SK-N-SH (cell line): Measurements from ENCODE around the gene CDK4. TPM values are rescaled to one million over a fixed set of nuclear protein-coding genes. Genes with fewer than 3 reads are reported as not detected.

ENCODE experiments used
- CTCF ChIA-PET: fragments of 300-600, 350-600 bp; formaldehyde crosslinking; extraction: SDS; loops from one replicate; lab custom pipeline; 2021; lab: Yijun Ruan, JAX
- POLR2A ChIA-PET: fragments of 350-600 bp; sonication (Branson Sonifier 250); formaldehyde crosslinking; extraction: SDS; loops from one replicate; lab custom pipeline; 2020; ENCODE audit warnings: antibody characterized with exemption, inconsistent platforms; lab: Yijun Ruan, JAX
- DNase-seq: peaks from one replicate; pipeline ENCODE4 v3.0.0; 2012
- H2AFZ ChIP-seq: fragments of 200-600 bp; sonication (generic); 2 replicates; pipeline ENCODE4 v1.8.1; 2016; ENCODE audit warnings: antibody characterized with exemption, mild to moderate bottlenecking, low read depth
- H3F3A ChIP-seq: fragments of 200-600 bp; sonication (generic); replicated peaks from 2 replicates; pipeline ENCODE3; 2016; ENCODE audit warnings: antibody characterized with exemption, mild to moderate bottlenecking; ENCODE audit not compliant: insufficient read depth
- H3K27ac ChIP-seq, 2 experiments: fragments of 200-500 bp in 1 of 2; fragments of 200-600 bp in 1 of 2; sonication (Bioruptor generic) in 1 of 2; sonication (generic), shearing (Covaris generic) in 1 of 2; 2 replicates each; pipeline versions ENCODE4 v1.5.1 to v1.6.1; 2014 to 2016; ENCODE audit warnings: low read depth in 2 of 2, inconsistent platforms in 1 of 2, low read length in 1 of 2, mild to moderate bottlenecking in 1 of 2, mixed read lengths in 1 of 2
- H3K27me3 ChIP-seq: fragments of 200-600 bp; sonication (generic), shearing (Covaris generic); 2 replicates; pipeline ENCODE4 v1.6.1; 2016; ENCODE audit warnings: mixed run types; ENCODE audit not compliant: insufficient read depth
- H3K36me3 ChIP-seq, 2 experiments: fragments of 200-500 bp in 1 of 2; fragments of 200-600 bp in 1 of 2; sonication (Bioruptor generic) in 1 of 2; sonication (generic) in 1 of 2; replicated peaks in 1 of 2; 2 replicates each; pipeline versions ENCODE3 to v1.5.1; 2014 to 2016; ENCODE audit warnings: low read length in 1 of 2, mild to moderate bottlenecking in 1 of 2; ENCODE audit not compliant: insufficient read depth in 2 of 2, control insufficient read depth in 1 of 2
- H3K4me1 ChIP-seq, 2 experiments: fragments of 200-500 bp in 1 of 2; fragments of 200-600 bp in 1 of 2; sonication (Bioruptor generic) in 1 of 2; sonication (generic), shearing (Covaris generic) in 1 of 2; 2 replicates each; pipeline versions ENCODE4 v1.5.1 to v1.6.1; 2014 to 2016; ENCODE audit warnings: low read depth in 1 of 2, low read length in 1 of 2, mixed run types in 1 of 2; ENCODE audit not compliant: insufficient read depth in 2 of 2, control insufficient read depth in 1 of 2
- H3K4me2 ChIP-seq: fragments of 200-600 bp; sonication (generic), shearing (Covaris generic); 2 replicates; pipeline ENCODE4 v1.6.1; 2017; ENCODE audit warnings: mixed run types
- H3K4me3 ChIP-seq, 2 experiments: fragments of 200-500 bp in 1 of 2; fragments of 200-600 bp in 1 of 2; sonication (Bioruptor generic) in 1 of 2; sonication (generic), shearing (Covaris generic) in 1 of 2; 2 replicates each; pipeline versions ENCODE4 v1.5.1 to v1.8.1; 2014 to 2016; ENCODE audit warnings: low read depth in 2 of 2, inconsistent platforms in 1 of 2, low read length in 1 of 2, mild to moderate bottlenecking in 1 of 2, mixed read lengths in 1 of 2, moderate library complexity in 1 of 2
- H3K79me2 ChIP-seq: fragments of 200-600 bp; sonication (generic); 2 replicates; pipeline ENCODE4 v1.8.1; 2017; ENCODE audit warnings: mild to moderate bottlenecking; ENCODE audit not compliant: insufficient read depth
- H3K9ac ChIP-seq: fragments of 200-600 bp; sonication (generic); 2 replicates; pipeline ENCODE4 v1.6.1; 2017; ENCODE audit warnings: mixed run types
- H3K9me2 ChIP-seq: fragments of 200-600 bp; sonication (generic); 2 replicates; pipeline ENCODE4 v1.6.1; 2017; ENCODE audit warnings: mixed run types
- H3K9me3 ChIP-seq: fragments of 200-600 bp; sonication (generic); 2 replicates; pipeline ENCODE4 v1.6.1; 2017; ENCODE audit warnings: mixed run types, mild to moderate bottlenecking, moderate library complexity
- H4K20me1 ChIP-seq: fragments of 200-600 bp; sonication (generic); 2 replicates; pipeline ENCODE4 v1.6.1; 2017; ENCODE audit warnings: mild to moderate bottlenecking, mixed run types; ENCODE audit not compliant: insufficient read depth
- CTCF ChIP-seq: fragments of 200-600 bp; sonication (generic); IDR thresholded peaks from 2 replicates; pipeline ENCODE4 v1.6.1; 2017; ENCODE audit warnings: antibody characterized with exemption, mild to moderate bottlenecking, moderate library complexity
- ELF1 ChIP-seq: IDR thresholded peaks from 2 replicates; pipeline ENCODE4 v1.4.0; 2012
- EP300 ChIP-seq, 2 experiments: IDR thresholded peaks; 2 replicates each; pipeline versions ENCODE4 v1.4.0 to v1.6.1; 2012; ENCODE audit warnings: borderline replicate concordance in 1 of 2, low read depth in 1 of 2, low read length in 1 of 2
- EZH2phosphoT487 ChIP-seq: fragments of 200-600 bp; sonication (generic); IDR thresholded peaks from 2 replicates; pipeline ENCODE4 v1.6.1; 2017; ENCODE audit warnings: low read depth, mixed run types, mild to moderate bottlenecking, antibody characterized with exemption, moderate library complexity, borderline replicate concordance
- FOSL2 ChIP-seq: IDR thresholded peaks from 2 replicates; pipeline ENCODE4 v1.4.0; 2012; ENCODE audit warnings: low read depth, mild to moderate bottlenecking, moderate library complexity, borderline replicate concordance
- GATA2 ChIP-seq: sonication (generic); formaldehyde crosslinking; IDR thresholded peaks from 2 replicates; pipeline ENCODE4 v1.5.0; 2020; ENCODE audit warnings: mild to moderate bottlenecking, missing genetic modification reagents
- JUND ChIP-seq: IDR thresholded peaks from 2 replicates; pipeline ENCODE4 v1.4.0; 2012
- MEF2A ChIP-seq: IDR thresholded peaks from 2 replicates; pipeline ENCODE4 v1.4.0; 2012; ENCODE audit warnings: low read depth, borderline replicate concordance
- MXI1 ChIP-seq: IDR thresholded peaks from 2 replicates; pipeline ENCODE4 v1.6.1; 2012; ENCODE audit warnings: mild to moderate bottlenecking, low read depth, low read length, improper control_type of control experiment
- RAD21 ChIP-seq: IDR thresholded peaks from 2 replicates; pipeline ENCODE4 v1.6.1; 2012; ENCODE audit warnings: mild to moderate bottlenecking, low read length
- RFX5 ChIP-seq: IDR thresholded peaks from 2 replicates; pipeline ENCODE4 v1.6.1; 2012; ENCODE audit warnings: mild to moderate bottlenecking, improper control_type of control experiment, low read length
- RXRA ChIP-seq: IDR thresholded peaks from 2 replicates; pipeline ENCODE4 v1.4.0; 2012; ENCODE audit warnings: low read depth, mild to moderate bottlenecking, borderline replicate concordance
- SMC3 ChIP-seq: IDR thresholded peaks from 2 replicates; pipeline ENCODE4 v1.6.1; 2012; ENCODE audit warnings: low read depth, low read length, improper control_type of control experiment
- TCF12 ChIP-seq: IDR thresholded peaks from 2 replicates; pipeline ENCODE4 v1.4.0; 2012
- TEAD4 ChIP-seq: IDR thresholded peaks from 2 replicates; pipeline ENCODE4 v1.4.0; 2012; ENCODE audit warnings: mild to moderate bottlenecking, borderline replicate concordance; ENCODE audit not compliant: insufficient read depth
- USF1 ChIP-seq: IDR thresholded peaks from 2 replicates; pipeline ENCODE4 v1.4.0; 2012; ENCODE audit warnings: low read depth, borderline replicate concordance
- ZBTB33 ChIP-seq: IDR thresholded peaks from 2 replicates; pipeline ENCODE4 v1.4.0; 2012; ENCODE audit warnings: low read depth, borderline replicate concordance
- WGBS: methylation state at CpG from one replicate; pipeline ENCODE4 v1.1.6; 2017; ENCODE audit warnings: low lambda C conversion rate; 5-methylcytosine and 5-hydroxymethylcytosine counted together
- polyA plus RNA-seq, 3 experiments: library from polyadenylated mRNA; depleted of rRNA; stranded (reverse); fragments of >200 nt; gene quantifications; 2 replicates each; pipeline ENCODE4 v1.2.3, GENCODE V29; 2012
- TF ChIP-seq, protein P1 (sequence below): IDR thresholded peaks from 2 replicates; pipeline ENCODE4; 2012

The CDK4 gene
- polyA plus RNA-seq, 1 of the 3 experiments (the other 2 are of a cell fraction) = 324 TPM

GRCh38 chr12:57756406-57757341, 4.6 kb upstream of the CDK4 start:
- Histone ChIP-seq H2AFZ (no peak overlapping the region), H3K4me1 (peaks cover 8 to 27% of the 10 kb centered on the region in 2 experiments), H3K4me2 (peak overlapping the region; percentile 97), H3K79me2 (peaks cover 4% of the 10 kb centered on the region), H3K9me2 (no peaks in the 10 kb centered on the region), H3K27ac (no peak overlapping the region), H3K9me3 (no peaks in the 10 kb centered on the region), H3K36me3 (peaks cover 3 to 20% of the 10 kb centered on the region in 2 experiments), H4K20me1 (peaks cover 7% of the 10 kb centered on the region), H3F3A (peaks cover 23% of the 10 kb centered on the region), H3K27me3 (no peaks in the 10 kb centered on the region), H3K4me3 (peak overlapping the region; percentile 73 to 79), H3K9ac (no peak overlapping the region)
- peak; percentile 82 for DNase-seq
- CTCF ChIA-PET = interaction anchor here (0.7 to 2.0 kb wide), 17 partner anchors 8 to 173 kb away, joined by 3 to 27 read pairs (median 4); partner anchors contain the start of genes CYP27B1, EEF1AKMT3, METTL1 and TSFM
- TF ChIP-seq CTCF (peak; percentile 56), GATA2 (no peak), ZBTB33 (peak; percentile 89), RAD21 (0 out of 2 replicates have a peak, but pooled peaks have one; percentile 3)
- 83% methylated on average over 20 of the region's 22 CpGs for whole genome bisulfite sequencing
- POLR2A ChIA-PET = interaction anchor here (1.3 to 1.9 kb wide), 2 partner anchors 10 to 12 kb away, joined by 3 to 9 read pairs; partner anchors contain the start of genes CYP27B1 and TSPAN31

- ChIA-PET POLR2A (interaction anchor here (1.3 to 1.9 kb wide), 2 partner anchors 11 kb away, joined by 3 to 9 read pairs; partner anchors contain the start of genes CYP27B1 and TSPAN31), CTCF (interaction anchor here (0.6 to 2.0 kb wide), 17 partner anchors 9 to 172 kb away, joined by 3 to 27 read pairs (median 5); partner anchors contain the start of genes CYP27B1, EEF1AKMT3, METTL1 and TSFM)
- H3K27me3 ChIP-seq = no peaks in the 10 kb centered on the region
- H3K9me2 ChIP-seq = no peaks in the 10 kb centered on the region
- peak overlapping the region; percentile 97 for H3K4me2 ChIP-seq
- WGBS = 9% methylated on average over 10 of the region's 76 CpGs
- peaks cover 6 to 21% of the 10 kb centered on the region in 2 experiments for H3K36me3 ChIP-seq
- H3K9ac ChIP-seq = peak overlapping the region; percentile 44; the same call in 1 of the 2 replicates
- peaks cover 14% of the 10 kb centered on the region for H3K79me2 ChIP-seq
- no peaks in the 10 kb centered on the region for H3K9me3 ChIP-seq
- H3K27ac ChIP-seq = peak overlapping the region in 1 of 2 experiments; percentile 50; a peak in 1 of 4 replicates
- peak overlapping the region; percentile 73 to 79 for H3K4me3 ChIP-seq
- peak; percentile 68 for DNase-seq
- H3F3A ChIP-seq = peaks cover 23% of the 10 kb centered on the region
- H4K20me1 ChIP-seq = peaks cover 7% of the 10 kb centered on the region
- no peak overlapping the region for H2AFZ ChIP-seq
- peaks cover 8 to 33% of the 10 kb centered on the region in 2 experiments for H3K4me1 ChIP-seq
- TF ChIP-seq, protein P1, sequence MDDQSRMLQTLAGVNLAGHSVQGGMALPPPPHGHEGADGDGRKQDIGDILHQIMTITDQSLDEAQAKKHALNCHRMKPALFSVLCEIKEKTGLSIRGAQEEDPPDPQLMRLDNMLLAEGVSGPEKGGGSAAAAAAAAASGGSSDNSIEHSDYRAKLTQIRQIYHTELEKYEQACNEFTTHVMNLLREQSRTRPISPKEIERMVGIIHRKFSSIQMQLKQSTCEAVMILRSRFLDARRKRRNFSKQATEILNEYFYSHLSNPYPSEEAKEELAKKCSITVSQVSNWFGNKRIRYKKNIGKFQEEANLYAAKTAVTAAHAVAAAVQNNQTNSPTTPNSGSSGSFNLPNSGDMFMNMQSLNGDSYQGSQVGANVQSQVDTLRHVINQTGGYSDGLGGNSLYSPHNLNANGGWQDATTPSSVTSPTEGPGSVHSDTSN = no peak
- no peak for TF ChIP-seq RFX5
- TF ChIP-seq TEAD4 = no peak
- TF ChIP-seq RXRA = no peak
- no peak for TF ChIP-seq USF1
- TF ChIP-seq ELF1 = no peak
- TF ChIP-seq FOSL2 = no peak
- no peak for TF ChIP-seq SMC3
- no peak for TF ChIP-seq TCF12
- TF ChIP-seq EZH2phosphoT487 = no peak
- no peak for TF ChIP-seq MXI1
- TF ChIP-seq EP300 (IDR thresholded peaks at IDR 0.05; ENCODE audit: borderline replicate concordance in 1 of 2, low read depth in 1 of 2, low read length in 1 of 2) = no peak
- TF ChIP-seq JUND = no peak
- TF ChIP-seq MEF2A = no peak
Measured at GRCh38 chr12:57755454-57756372, 3.6 kb upstream of the CDK4 start.
